ENCODE data around the gene PLA2G4E.

Gene PLA2G4E

GRCh38 chr15:41974041-41974440, 46.8 kb downstream of the PLA2G4E start:
- DNase-seq: no peak

- DNase-seq: peak; percentile 96
These were observed 48.3 kb downstream of the PLA2G4E start, which contains the start of gene EHD4 for GRCh38 chr15:41972253-41973242. Gene EHD4, minus strand, starts transcription at chr15:41972557. Its CDS starts 63 bp downstream, at chr15:41972494.

DNA sequence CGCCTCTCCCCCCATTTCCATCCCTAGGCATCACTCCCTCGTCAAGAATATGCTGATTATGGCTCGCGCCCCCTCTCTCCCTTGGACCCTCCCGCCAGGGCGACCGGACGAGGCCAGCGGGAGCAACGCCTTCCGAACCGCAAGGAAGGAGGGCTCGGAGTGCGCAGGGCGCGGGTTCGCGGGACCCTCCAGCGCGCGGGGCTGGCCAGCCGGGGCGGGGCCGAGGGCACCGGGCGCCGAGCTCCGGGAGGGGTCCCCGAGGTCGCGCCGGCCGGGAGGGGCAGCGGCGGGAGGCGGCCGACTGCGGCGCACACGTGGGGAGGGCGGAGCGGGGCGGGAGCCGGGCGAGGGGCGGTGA, 49.0 kb downstream of the PLA2G4E start:
- DNase-seq: no peak

GRCh38 chr15:41971089-41971894, 49.5 kb downstream of the PLA2G4E start:
- DNase-seq: peak; percentile 81

GRCh38 chr15:41970456-41970855, 50.4 kb downstream of the PLA2G4E start:
- DNase-seq: no peak

GRCh38 chr15:41969851-41970431, 50.9 kb downstream of the PLA2G4E start:
- DNase-seq: peak; percentile 17

- DNase-seq: no peak
These were observed 52.1 kb downstream of the PLA2G4E start for GRCh38 chr15:41968701-41969100.

DNA sequence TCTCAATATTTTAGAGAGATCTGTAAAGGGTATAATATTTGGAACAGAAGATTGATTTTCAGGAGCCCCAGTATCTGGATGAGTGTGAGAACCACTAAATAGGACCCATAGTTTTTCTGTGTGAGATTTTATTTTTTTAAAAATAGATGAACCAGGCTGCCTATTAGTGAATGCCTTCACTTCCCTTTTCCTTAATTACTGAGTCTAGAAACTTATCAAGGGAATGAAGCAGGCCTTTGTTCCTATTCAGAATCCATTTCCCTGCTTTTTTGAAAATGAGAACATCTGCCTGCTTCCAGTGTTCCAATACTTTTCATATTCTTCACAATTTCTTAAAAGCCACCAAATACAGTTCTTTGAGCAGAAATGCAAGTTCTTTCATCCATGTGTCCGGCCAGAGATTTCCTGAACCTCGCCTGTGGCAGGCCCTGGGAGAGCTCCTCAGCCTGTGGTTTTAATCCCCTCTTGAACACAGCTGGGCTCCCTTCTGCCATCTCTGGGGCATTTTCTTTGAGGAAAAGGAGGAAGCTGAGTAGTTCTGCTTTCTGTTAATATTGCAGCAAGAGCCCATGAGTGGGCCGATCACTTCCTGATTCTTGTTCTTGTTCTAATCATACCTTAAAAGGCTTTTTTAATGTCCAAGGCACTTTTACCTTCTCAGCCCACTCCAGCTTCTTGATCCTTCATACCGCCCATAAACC, 53.2 kb downstream of the PLA2G4E start:
- no peak for DNase-seq

DNA sequence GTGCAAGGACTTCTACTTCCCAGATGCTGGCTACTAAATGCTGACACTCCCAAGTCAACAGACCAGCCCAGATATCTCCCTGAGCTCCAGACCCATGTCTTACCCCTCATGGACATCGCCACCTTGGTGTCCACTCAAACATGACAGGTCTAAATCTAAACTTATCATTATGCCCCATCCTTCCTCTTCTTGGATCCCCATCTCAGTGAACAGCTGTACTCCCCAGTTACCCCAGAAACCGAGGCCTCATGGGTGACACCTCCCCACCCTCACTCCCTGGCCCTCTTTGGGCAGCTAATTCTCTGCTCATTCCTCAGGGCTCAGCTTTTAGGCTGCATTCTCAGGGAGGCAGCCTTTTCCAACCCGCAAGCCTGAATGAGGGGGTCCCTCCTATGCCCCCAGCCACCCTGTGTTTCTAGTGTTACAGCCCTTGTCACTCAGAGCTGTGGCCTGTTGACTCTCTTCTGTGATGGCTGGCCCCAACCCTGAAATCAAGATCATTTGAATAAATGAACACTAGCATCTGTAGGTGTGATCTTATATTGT, 53.8 kb downstream of the PLA2G4E start:
- DNase-seq: no peak

- DNase-seq: no peak
These were observed 54.4 kb downstream of the PLA2G4E start for GRCh38 chr15:41966414-41966812.

GRCh38 chr15:41965441-41966413, 55.1 kb downstream of the PLA2G4E start:
- no peak for DNase-seq

- DNase-seq: no peak
These were observed 59.1 kb downstream of the PLA2G4E start for GRCh38 chr15:41961595-41962202.

DNA sequence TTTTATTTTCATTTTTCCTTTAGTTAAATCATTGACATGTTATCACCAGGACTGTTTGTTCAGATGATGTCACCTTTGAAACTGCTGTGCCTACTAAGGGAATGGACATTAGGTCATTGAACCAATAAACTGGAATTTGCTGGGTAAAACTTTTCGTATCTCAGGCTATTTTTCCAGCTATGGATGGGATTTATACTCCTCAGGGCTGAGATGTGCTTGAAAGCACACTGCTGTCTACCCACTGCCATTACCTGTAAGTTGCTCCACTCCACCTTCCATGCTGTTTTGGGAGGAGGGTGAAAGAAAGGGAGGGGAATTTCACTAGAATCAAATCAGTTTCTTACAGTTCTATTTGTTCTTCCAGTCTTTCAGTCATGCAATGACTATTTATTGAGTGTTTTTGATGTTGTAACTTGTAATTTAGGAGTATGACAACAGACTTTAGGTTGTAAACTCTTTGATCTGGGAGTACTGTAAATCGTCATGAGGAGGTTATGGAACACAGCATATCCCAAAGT, 59.8 kb downstream of the PLA2G4E start:
- no peak for DNase-seq

DNA sequence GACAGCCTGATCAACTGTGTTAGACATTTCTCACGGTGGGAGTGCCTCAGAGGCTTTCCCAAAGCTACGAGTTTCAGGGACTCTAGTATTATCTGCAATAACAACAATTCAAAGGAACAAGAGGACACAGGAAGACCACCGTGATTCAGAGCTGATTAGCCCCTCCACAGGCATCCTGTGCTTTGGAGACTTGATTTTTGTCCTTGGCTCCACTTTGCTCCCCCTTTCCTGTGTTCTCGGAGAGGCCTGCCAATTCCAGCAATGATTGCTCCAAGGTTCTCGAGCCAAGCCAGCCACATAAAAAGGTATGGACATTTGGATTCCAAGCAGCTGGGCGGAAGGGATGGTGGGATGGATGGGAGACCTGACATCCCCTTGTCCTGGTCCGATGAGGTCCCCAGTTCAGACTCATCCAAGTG, 62.8 kb downstream of the PLA2G4E start:
- DNase-seq: no peak

GRCh38 chr15:41957021-41957897, 63.6 kb downstream of the PLA2G4E start:
- DNase-seq: no peak

DNA sequence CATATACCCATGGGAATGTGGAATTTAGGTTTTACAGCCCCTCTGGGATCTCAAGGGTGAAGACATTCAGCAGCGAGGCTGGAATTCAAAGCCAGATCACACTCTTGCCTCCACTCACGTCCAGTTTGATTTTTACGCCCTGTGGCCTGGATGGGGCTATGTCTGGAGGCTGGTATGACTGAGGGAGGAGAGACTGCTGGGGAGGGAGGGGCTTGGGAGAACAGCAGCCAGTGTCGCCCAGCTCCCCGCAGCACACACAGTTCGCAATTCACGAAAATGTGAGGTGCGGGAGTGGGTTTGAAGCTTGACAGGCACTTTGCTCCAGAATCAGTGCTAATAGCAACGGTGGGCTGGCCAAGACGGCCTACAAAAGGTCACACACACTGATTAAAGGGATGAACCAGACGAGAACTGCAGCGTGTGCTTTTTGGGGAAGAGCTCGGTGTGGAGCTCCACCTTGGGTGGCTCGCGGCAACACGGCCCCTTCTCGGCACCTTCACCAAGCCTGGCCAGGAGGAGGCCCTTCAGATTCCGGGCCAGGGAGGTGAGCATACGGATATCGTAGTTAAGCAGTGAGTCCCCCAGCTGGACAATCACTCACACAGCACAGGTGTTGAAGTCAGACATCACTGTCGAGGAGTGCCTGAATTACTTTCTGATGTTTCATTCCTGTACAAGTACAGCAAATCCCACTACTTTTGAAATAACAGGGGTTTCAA, 64.9 kb downstream of the PLA2G4E start:
- DNase-seq: no peak

- DNase-seq: no peak
These were observed 65.7 kb downstream of the PLA2G4E start for GRCh38 chr15:41955100-41955499.

- no peak for DNase-seq
These were observed 66.8 kb downstream of the PLA2G4E start for GRCh38 chr15:41954036-41954435.
